Neural cell (in vitro differentiated cells): ENCODE results near the gene ZSWIM6.
A peak's percentile ranks its signal among the peaks of the same experiment; 100 is the strongest.

Experiments
- EP300 ChIP-seq: fragments of 450-650 bp; conservative IDR thresholded peaks from 2 replicates; pipeline ENCODE4 v1.6.1; 2014; ENCODE audit warnings: antibody characterized with exemption, mild to moderate bottlenecking, moderate library complexity; ENCODE audit not compliant: poor library complexity, severe bottlenecking
- EZH2 ChIP-seq: fragments of 200-600, 300-800 bp; shearing (Covaris generic), sonication (generic); IDR thresholded peaks from 2 replicates; pipeline ENCODE4 v1.6.1; 2014; ENCODE audit warnings: antibody characterized with exemption, low read length, borderline replicate concordance, mild to moderate bottlenecking; ENCODE audit not compliant: insufficient read depth, poor library complexity, severe bottlenecking
- MXI1 ChIP-seq: fragments of 450-650 bp; conservative IDR thresholded peaks from 2 replicates; pipeline ENCODE4 v1.6.1; 2014; ENCODE audit warnings: antibody characterized with exemption, mild to moderate bottlenecking; ENCODE audit not compliant: poor library complexity, severe bottlenecking
- POLR2AphosphoS5 ChIP-seq: IDR thresholded peaks from 2 replicates; pipeline ENCODE4 v1.6.1; 2012
- RAD21 ChIP-seq: fragments of 450-650 bp; conservative IDR thresholded peaks from 2 replicates; pipeline ENCODE4 v1.6.1; 2014; ENCODE audit warnings: antibody characterized with exemption, mild to moderate bottlenecking, moderate library complexity
- TAF1 ChIP-seq: IDR thresholded peaks from 2 replicates; pipeline ENCODE4 v1.6.1; 2012; ENCODE audit warnings: low read depth
- TF ChIP-seq, protein P1 (sequence below): fragments of 450-650 bp; IDR thresholded peaks from 2 replicates; pipeline ENCODE4 v1.5.1; 2014; ENCODE audit warnings: antibody characterized with exemption, mild to moderate bottlenecking, moderate library complexity; ENCODE audit not compliant: poor library complexity, severe bottlenecking
- TF ChIP-seq, protein P2 (sequence below): IDR thresholded peaks from 2 replicates; pipeline ENCODE4 v1.6.1; 2012; ENCODE audit warnings: borderline replicate concordance

DNA sequence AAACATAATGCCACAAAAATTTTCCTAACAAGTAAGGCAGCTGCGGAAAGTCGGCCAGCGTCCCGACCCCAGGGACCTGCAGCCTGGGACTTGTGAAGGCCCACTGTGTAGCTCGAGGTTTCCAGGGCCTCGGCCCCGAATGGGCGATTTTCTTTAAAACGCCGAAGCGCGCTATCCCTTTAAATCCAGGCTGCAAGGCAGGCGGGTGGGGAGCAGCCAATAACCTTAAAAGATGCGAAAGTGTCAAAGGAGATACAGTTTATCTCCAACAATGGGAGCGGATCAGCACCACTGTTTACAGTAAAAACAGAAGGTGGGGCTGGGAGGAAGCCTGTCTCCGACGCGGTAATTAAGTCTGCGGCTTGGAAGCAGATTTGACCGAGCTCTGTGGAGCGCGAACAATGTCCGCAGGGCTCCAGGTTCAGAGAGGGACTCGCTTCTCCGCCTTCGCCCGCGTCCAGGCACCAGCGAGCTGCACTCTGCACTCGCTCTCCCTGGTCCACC is 1.7 kb upstream of the ZSWIM6 start:
- TF ChIP-seq, protein P1, sequence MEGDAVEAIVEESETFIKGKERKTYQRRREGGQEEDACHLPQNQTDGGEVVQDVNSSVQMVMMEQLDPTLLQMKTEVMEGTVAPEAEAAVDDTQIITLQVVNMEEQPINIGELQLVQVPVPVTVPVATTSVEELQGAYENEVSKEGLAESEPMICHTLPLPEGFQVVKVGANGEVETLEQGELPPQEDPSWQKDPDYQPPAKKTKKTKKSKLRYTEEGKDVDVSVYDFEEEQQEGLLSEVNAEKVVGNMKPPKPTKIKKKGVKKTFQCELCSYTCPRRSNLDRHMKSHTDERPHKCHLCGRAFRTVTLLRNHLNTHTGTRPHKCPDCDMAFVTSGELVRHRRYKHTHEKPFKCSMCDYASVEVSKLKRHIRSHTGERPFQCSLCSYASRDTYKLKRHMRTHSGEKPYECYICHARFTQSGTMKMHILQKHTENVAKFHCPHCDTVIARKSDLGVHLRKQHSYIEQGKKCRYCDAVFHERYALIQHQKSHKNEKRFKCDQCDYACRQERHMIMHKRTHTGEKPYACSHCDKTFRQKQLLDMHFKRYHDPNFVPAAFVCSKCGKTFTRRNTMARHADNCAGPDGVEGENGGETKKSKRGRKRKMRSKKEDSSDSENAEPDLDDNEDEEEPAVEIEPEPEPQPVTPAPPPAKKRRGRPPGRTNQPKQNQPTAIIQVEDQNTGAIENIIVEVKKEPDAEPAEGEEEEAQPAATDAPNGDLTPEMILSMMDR, result no peak
- TF ChIP-seq EZH2 (no peak), MXI1 (no peak), TAF1 (no peak), EP300 (no peak), POLR2AphosphoS5 (peak; percentile 66), RAD21 (no peak)
- TF ChIP-seq, protein P2, sequence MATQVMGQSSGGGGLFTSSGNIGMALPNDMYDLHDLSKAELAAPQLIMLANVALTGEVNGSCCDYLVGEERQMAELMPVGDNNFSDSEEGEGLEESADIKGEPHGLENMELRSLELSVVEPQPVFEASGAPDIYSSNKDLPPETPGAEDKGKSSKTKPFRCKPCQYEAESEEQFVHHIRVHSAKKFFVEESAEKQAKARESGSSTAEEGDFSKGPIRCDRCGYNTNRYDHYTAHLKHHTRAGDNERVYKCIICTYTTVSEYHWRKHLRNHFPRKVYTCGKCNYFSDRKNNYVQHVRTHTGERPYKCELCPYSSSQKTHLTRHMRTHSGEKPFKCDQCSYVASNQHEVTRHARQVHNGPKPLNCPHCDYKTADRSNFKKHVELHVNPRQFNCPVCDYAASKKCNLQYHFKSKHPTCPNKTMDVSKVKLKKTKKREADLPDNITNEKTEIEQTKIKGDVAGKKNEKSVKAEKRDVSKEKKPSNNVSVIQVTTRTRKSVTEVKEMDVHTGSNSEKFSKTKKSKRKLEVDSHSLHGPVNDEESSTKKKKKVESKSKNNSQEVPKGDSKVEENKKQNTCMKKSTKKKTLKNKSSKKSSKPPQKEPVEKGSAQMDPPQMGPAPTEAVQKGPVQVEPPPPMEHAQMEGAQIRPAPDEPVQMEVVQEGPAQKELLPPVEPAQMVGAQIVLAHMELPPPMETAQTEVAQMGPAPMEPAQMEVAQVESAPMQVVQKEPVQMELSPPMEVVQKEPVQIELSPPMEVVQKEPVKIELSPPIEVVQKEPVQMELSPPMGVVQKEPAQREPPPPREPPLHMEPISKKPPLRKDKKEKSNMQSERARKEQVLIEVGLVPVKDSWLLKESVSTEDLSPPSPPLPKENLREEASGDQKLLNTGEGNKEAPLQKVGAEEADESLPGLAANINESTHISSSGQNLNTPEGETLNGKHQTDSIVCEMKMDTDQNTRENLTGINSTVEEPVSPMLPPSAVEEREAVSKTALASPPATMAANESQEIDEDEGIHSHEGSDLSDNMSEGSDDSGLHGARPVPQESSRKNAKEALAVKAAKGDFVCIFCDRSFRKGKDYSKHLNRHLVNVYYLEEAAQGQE, result no peak
